Effector CD4-positive, alpha-beta T cell (primary cell): ENCODE data around the gene USP4.
"Not testable (repeated sequence)": the region's sequence is repeated elsewhere in the genome, so short reads cannot be mapped to it uniquely, and the experiment has no call there.

Source experiments
- DNase-seq: peaks from one replicate; pipeline ENCODE4 v3.0.0-alpha.2; 2020
- total RNA-seq: gene quantifications from one replicate; lab custom pipeline; 2026; lab: John Stamatoyannopoulos, UW

Gene USP4
- 94.9 reads per million, percentile 81 among the genes with 10 or more reads in this experiment for total RNA-seq

GRCh38 chr3:49339941-49340800 is at the start of gene USP4:
Gene USP4 (minus strand): TSS chr3:49340053. CDS start chr3:49340024, 29 bp downstream.
- peak; percentile 83 for DNase-seq

GRCh38 chr3:49389297-49389696 is 49.4 kb upstream of the USP4 start:
- no peak for DNase-seq

GRCh38 chr3:49388289-49388820 is 48.5 kb upstream of the USP4 start:
- DNase-seq, result no peak

- no peak for DNase-seq
Measured at GRCh38 chr3:49387721-49388120, 47.9 kb upstream of the USP4 start.

GRCh38 chr3:49386056-49386756 is 46.4 kb upstream of the USP4 start:
- no peak for DNase-seq

GRCh38 chr3:49385617-49386016 is 45.8 kb upstream of the USP4 start:
- no peak for DNase-seq

GRCh38 chr3:49383387-49383786 is 43.5 kb upstream of the USP4 start:
- DNase-seq, result no peak

GRCh38 chr3:49378249-49378895 is 38.5 kb upstream of the USP4 start:
- DNase-seq, result no peak

- DNase-seq, result peak; percentile 12
Measured at GRCh38 chr3:49377483-49377882, 37.6 kb upstream of the USP4 start.

GRCh38 chr3:49371946-49372345 is 32.1 kb upstream of the USP4 start:
- DNase-seq, result no peak

- no peak for DNase-seq
Measured at GRCh38 chr3:49370585-49371290, 30.9 kb upstream of the USP4 start.

- DNase-seq, result no peak
Measured at GRCh38 chr3:49362561-49362960, 22.7 kb upstream of the USP4 start.

GRCh38 chr3:49359623-49360022 is 19.8 kb upstream of the USP4 start:
- DNase-seq, result no peak

GRCh38 chr3:49358884-49359225 is 19.0 kb upstream of the USP4 start:
- DNase-seq, result no peak

GRCh38 chr3:49358217-49358883 is 18.5 kb upstream of the USP4 start, which contains the start of gene GPX1:
Gene GPX1 (minus strand): TSS chr3:49358353. CDS start chr3:49358278, 75 bp downstream.
- DNase-seq, result peak; percentile 69

GRCh38 chr3:49357443-49358216 is 17.8 kb upstream of the USP4 start:
- peak; percentile 32 for DNase-seq

- not testable (repeated sequence) for DNase-seq
Measured at GRCh38 chr3:49357095-49357442, 17.2 kb upstream of the USP4 start.

- DNase-seq, result no peak
Measured at GRCh38 chr3:49352890-49353421, 13.1 kb upstream of the USP4 start.

- no peak for DNase-seq
Measured at GRCh38 chr3:49352281-49352680, 12.4 kb upstream of the USP4 start.

- no peak for DNase-seq
Measured at GRCh38 chr3:49351521-49352011, 11.7 kb upstream of the USP4 start.
